NCI-H2227 (cell line): ENCODE measurements around the gene APPL1.
A peak's percentile ranks its signal among the peaks of the same experiment; 100 is the strongest.

Source experiments
- DNase-seq: peaks from one replicate; lab custom pipeline; 2025; ENCODE audit not compliant: unreplicated experiment; lab: John Stamatoyannopoulos, UW

APPL1 gene

DNA sequence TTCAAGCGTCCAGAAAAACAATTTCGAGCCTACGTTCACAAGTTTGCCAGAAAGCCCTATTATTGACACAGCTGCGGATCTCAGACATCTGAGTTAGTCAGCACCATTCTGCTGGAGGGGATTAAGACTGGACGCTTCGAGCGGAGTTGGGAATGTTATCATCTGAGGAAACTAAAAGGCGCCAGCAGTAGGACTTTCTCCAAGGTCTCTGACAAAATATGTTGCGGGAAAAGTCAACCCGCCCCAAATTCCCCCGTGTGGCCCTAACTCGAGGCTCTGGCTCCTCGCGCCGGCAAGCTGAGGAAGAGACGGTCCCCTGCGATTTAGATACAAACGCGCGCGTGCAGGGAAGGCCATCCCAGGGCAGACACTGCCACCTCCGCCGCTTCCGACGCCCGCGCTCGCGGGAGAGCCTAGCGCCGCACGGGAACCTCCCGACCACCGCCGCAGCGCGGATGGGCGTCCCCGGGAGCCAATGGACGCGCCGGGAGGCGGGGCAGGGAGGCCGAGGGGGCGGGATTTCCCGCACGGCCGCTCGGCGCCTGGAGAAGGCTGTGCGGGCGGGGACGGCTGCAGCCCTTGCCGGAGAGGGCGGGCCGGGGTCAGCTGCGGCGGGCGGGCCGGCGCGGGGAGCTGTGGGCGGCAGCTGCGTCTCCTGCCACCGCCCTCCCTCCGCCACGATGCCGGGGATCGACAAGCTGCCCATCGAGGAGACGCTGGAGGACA is at the start of gene APPL1:
APPL1 (plus strand) TSS at position 526 of the 726 bp plus-strand sequence; CDS start at position 681, 155 bp downstream.
- DNase-seq, result peak; percentile 95

- DNase-seq, result peak; percentile 6
Measured at GRCh38 chr3:57179580-57180410, 47.7 kb upstream of the APPL1 start.

- no peak for DNase-seq
Measured at GRCh38 chr3:57184526-57184925, 43.0 kb upstream of the APPL1 start.

DNA sequence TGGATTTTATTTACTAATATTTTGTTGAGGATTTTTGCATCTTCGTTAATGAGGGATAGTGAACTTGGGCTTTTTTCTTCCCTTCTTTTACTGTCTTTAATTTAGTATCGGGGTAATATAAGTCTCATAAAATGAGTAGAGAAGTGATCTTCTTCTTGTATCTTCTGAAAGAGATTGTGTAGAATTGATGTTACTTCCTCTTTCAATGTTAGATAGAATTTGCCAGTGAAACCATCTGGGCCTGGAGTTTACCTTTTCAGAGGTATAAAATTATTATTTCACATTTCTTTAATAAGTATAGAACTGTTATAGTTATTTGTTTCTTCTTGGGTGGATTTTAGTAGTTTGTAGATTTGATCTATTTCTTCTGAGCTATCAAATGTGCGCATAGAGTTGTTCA is 35.5 kb upstream of the APPL1 start:
- no peak for DNase-seq

GRCh38 chr3:57194641-57195040 is 32.9 kb upstream of the APPL1 start:
- no peak for DNase-seq

- no peak for DNase-seq
Measured at GRCh38 chr3:57199895-57200297, 27.6 kb upstream of the APPL1 start, which contains the start of gene HESX1. Gene HESX1 (minus strand): TSS chr3:57199978. CDS start chr3:57199918, 60 bp downstream.

DNA sequence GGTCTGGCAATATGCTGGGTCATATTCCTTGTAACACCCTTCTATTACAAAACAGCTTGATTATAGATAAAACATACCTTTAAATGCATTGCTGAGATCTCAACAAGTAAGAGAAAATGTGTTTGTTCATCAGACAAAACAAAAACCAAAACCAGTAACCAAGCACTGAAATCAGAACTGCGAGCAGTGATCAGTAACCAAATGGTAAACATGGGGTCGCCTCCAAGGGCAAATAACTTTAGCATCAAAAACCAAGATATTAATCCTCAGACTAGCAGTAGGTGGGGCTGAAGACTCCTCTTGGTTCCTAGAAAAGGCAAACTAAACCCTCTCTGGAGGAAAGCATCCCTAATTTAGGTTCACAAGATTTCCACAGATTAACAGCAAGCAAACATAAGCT is 21.1 kb upstream of the APPL1 start:
- no peak for DNase-seq

DNA sequence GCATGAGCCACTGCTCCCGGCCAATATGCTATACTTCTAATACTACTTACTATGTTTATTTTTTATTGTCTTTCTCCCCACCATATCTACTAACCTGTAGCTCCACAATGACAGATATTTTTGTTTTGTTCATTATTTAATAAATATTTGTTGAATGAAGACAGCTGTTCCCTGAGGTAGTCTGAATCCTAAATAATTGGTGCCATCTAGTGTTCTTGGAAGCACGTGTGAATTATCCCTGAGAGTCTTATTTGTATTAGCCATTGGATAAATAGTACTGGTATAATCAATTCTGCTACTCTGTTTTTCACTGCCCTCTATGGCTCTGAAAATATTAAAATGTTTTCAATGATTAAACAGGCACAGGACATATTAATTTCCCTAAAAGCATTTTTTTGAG is 5.6 kb upstream of the APPL1 start:
- DNase-seq, result no peak

DNA sequence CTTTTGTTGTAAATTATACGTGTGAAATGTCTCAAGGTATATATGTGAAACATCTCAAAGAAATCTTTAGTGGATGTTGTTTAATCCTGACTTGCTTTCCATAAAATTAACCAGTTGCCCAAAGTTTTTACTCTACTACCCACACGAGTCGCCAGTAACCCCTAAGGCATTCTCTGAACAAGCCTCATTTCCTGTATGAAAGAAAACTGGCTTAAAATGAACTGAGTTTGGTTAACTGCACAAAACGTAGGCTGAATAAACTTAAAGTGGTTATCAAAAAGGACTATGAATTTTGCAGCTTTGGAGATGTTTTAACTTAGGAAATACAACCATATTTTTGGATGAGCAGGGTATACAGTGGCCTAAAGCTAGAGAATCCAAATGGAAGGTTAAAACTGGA is 2.7 kb upstream of the APPL1 start:
- DNase-seq, result no peak

GRCh38 chr3:57226176-57226575 is 1.4 kb upstream of the APPL1 start:
- DNase-seq, result no peak

- peak; percentile 55 for DNase-seq
Measured at GRCh38 chr3:57227930-57228751, 612 bp downstream of the APPL1 start.

GRCh38 chr3:57230006-57230405 is 2.5 kb downstream of the APPL1 start:
- no peak for DNase-seq

GRCh38 chr3:57233799-57234198 is 6.3 kb downstream of the APPL1 start:
- no peak for DNase-seq

GRCh38 chr3:57234613-57235575 is 7.4 kb downstream of the APPL1 start:
- DNase-seq, result no peak

DNA sequence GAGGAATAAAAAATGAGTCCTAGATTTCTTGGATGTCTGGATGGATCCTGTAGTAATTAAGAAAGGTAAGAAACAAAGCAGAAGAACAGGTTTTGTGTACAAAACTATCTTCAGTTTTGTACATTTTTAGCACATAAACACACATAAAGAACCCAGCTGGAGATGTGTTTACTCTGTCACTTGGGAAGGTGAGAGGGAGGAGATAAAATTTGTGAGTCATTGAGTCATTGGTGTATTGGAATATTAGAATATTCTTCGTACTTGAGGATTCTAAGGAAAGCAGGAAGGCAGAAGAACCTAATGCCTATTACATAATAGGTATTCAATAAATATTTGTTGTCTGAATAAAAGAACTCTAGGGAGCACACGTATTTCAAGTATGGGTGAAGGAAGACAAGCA is 17.4 kb downstream of the APPL1 start:
- no peak for DNase-seq

DNA sequence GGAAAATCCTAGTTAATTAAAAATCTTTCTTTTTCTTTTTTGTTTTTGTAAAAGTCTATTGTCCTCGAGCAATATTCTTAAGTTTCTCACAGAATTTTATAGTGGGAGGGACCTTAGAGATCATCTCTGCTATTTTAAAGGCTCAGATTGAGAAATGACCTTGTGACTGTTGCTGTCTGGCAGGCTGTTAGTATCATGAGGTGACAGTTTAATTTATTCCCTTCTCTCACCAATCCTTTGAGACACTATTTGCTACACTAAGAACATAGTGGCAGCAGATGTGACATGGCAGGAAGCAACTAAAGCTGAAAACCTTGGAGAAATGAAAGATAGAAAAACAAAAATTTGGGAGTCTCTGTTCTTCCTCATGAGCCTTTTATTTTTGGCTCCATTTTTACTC is 24.9 kb downstream of the APPL1 start:
- no peak for DNase-seq

GRCh38 chr3:57256844-57257243 is 29.3 kb downstream of the APPL1 start:
- no peak for DNase-seq

DNA sequence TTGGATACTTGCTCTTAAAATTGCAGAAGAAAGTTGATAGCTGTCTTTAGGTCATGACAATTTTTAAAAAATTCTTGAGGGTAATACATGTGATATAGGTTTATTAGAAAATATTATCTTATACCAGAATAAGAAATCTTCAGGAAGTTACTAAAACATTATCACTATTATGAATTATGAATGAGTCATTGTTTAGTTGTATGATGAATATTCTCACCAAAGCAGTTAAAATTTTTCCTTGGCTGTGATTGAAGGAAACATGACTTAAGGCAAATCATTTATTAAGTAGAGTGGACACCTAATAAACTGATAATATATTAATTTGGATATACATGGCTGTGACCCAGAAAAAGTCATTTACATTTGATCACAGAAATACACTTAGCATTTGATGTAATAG is 30.1 kb downstream of the APPL1 start:
- DNase-seq, result no peak

GRCh38 chr3:57261119-57261518 is 33.6 kb downstream of the APPL1 start:
- no peak for DNase-seq

DNA sequence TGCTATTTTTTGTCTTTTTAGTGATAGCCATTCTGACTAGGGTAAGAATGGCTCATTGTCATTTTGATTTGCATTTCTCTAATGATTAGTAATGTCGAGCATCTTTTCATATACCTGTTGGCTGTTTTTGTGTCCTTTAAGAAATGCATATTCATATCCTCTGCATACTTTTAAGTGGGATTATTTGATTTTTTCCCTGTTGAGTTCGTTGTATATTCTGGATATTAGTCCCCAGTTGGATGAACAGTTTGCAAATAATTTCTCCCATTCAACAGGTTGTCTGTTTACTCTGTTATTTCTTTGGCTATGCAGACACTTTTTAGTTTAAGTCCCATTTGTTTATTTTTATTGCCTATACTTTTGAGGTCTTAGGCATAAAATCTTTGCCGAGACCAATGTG is 34.4 kb downstream of the APPL1 start:
- no peak for DNase-seq
